Osteoblast (primary cell): ENCODE data around the gene ADAMTS9. TPM values are rescaled to one million over a fixed set of nuclear protein-coding genes. Genes with fewer than 3 reads are reported as not detected.

Experiments
- DNase-seq: peaks from one replicate; pipeline ENCODE4 v3.0.0; 2011; ENCODE audit warnings: low spot score, mixed read lengths; ENCODE audit not compliant: insufficient read length; ENCODE audit errors: missing footprints
- H2AFZ ChIP-seq: 2 replicates; pipeline ENCODE4 v1.6.0; 2011; ENCODE audit warnings: mild to moderate bottlenecking, low read length
- H3K27ac ChIP-seq: 2 replicates; pipeline ENCODE4 v1.5.1; 2011; ENCODE audit warnings: mild to moderate bottlenecking, low read depth, low read length, moderate library complexity
- H3K27me3 ChIP-seq: 2 replicates; pipeline ENCODE4 v1.6.0; 2012; ENCODE audit warnings: mild to moderate bottlenecking, control low read depth, inconsistent platforms, low read length, moderate library complexity; ENCODE audit not compliant: insufficient read depth
- H3K36me3 ChIP-seq: 2 replicates; pipeline ENCODE4 v1.5.1; 2011; ENCODE audit warnings: mild to moderate bottlenecking, low read length, control low read depth, moderate library complexity; ENCODE audit not compliant: insufficient read depth
- H3K4me1 ChIP-seq: 2 replicates; pipeline ENCODE4 v1.5.1; 2011; ENCODE audit warnings: mild to moderate bottlenecking, low read length, control low read depth, moderate library complexity; ENCODE audit not compliant: insufficient read depth
- H3K4me2 ChIP-seq: 2 replicates; pipeline ENCODE4 v1.6.0; 2011; ENCODE audit warnings: mild to moderate bottlenecking, low read length; ENCODE audit not compliant: insufficient read depth
- H3K4me3 ChIP-seq: fragments of 200-600 bp; sonication (generic); 3 replicates; pipeline ENCODE4 v1.5.1; 2012; ENCODE audit warnings: mild to moderate bottlenecking, low read length, inconsistent platforms; ENCODE audit not compliant: insufficient read depth
- H3K79me2 ChIP-seq: 2 replicates; pipeline ENCODE4 v1.6.0; 2012; ENCODE audit warnings: mild to moderate bottlenecking, low read length, control low read depth, inconsistent platforms; ENCODE audit not compliant: insufficient read depth
- H3K9me3 ChIP-seq: 2 replicates; pipeline ENCODE4 v1.5.1; 2011; ENCODE audit warnings: low read depth, low read length, control low read depth
- H4K20me1 ChIP-seq: 2 replicates; pipeline ENCODE4 v1.6.0; 2012; ENCODE audit warnings: mild to moderate bottlenecking, low read length, control low read depth; ENCODE audit not compliant: insufficient read depth
- total RNA-seq: library from RNA; depleted of rRNA; stranded (reverse); fragments of >200 nt; gene quantifications from 2 replicates; pipeline ENCODE4 v1.2.3, GENCODE V29; 2012
- TF ChIP-seq, protein P1 (sequence below): IDR thresholded peaks from 2 replicates; pipeline ENCODE4 v1.5.1; 2011; ENCODE audit warnings: mild to moderate bottlenecking, low read depth, low read length, moderate library complexity; ENCODE audit errors: extremely low read depth

ADAMTS9 gene
- total RNA-seq, 1 donor, result 4.0 TPM

GRCh38 chr3:64650715-64651114, 37.1 kb downstream of the ADAMTS9 start:
- Histone ChIP-seq H3K4me2 (no peak overlapping the region), H3K9me3 (no peaks in the 10 kb centered on the region), H2AFZ (no peak overlapping the region), H3K27me3 (no peaks in the 10 kb centered on the region), H3K36me3 (no peaks in the 10 kb centered on the region), H3K4me1 (no peaks in the 10 kb centered on the region), H3K27ac (no peak overlapping the region), H3K79me2 (no peaks in the 10 kb centered on the region), H3K4me3 (no peak overlapping the region), H4K20me1 (no peaks in the 10 kb centered on the region)
- DNase-seq, result no peak
- TF ChIP-seq, protein P1, sequence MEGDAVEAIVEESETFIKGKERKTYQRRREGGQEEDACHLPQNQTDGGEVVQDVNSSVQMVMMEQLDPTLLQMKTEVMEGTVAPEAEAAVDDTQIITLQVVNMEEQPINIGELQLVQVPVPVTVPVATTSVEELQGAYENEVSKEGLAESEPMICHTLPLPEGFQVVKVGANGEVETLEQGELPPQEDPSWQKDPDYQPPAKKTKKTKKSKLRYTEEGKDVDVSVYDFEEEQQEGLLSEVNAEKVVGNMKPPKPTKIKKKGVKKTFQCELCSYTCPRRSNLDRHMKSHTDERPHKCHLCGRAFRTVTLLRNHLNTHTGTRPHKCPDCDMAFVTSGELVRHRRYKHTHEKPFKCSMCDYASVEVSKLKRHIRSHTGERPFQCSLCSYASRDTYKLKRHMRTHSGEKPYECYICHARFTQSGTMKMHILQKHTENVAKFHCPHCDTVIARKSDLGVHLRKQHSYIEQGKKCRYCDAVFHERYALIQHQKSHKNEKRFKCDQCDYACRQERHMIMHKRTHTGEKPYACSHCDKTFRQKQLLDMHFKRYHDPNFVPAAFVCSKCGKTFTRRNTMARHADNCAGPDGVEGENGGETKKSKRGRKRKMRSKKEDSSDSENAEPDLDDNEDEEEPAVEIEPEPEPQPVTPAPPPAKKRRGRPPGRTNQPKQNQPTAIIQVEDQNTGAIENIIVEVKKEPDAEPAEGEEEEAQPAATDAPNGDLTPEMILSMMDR, result no peak

DNA sequence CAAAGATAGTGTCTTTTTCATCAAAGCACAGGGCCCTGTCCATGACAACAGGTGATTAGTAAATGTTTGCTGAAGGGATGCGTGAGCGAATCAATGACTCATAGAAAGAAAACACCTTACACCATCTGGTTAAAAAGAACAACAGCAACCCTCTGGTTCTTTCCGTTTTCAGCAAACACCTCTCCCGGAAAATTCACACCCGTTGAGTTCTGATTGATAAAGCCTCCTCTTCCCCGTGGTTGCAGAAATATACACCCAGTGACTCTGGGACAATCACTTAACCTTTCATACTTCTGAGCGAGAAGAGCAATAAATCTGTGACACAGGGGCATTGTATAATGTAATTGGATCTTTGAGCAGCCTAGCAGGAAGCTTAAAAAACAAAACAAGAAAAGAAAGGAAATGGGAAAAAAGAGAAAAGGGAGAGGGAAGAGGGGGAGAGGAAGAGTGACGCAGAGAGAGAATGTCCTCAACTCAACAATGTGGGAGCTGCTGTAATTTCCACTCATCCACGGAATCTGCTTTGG, 37.6 kb downstream of the ADAMTS9 start:
- H3K9me3 ChIP-seq, result no peaks in the 10 kb centered on the region
- TF ChIP-seq, protein P1, result no peak
- no peaks in the 10 kb centered on the region for H3K4me1 ChIP-seq
- no peaks in the 10 kb centered on the region for H3K27me3 ChIP-seq
- H3K79me2 ChIP-seq, result no peaks in the 10 kb centered on the region
- H3K4me2 ChIP-seq, result no peak overlapping the region
- no peaks in the 10 kb centered on the region for H3K36me3 ChIP-seq
- no peak overlapping the region for H2AFZ ChIP-seq
- H4K20me1 ChIP-seq, result no peaks in the 10 kb centered on the region
- no peak overlapping the region for H3K27ac ChIP-seq
- DNase-seq, result no peak
- H3K4me3 ChIP-seq, result no peak overlapping the region

DNA sequence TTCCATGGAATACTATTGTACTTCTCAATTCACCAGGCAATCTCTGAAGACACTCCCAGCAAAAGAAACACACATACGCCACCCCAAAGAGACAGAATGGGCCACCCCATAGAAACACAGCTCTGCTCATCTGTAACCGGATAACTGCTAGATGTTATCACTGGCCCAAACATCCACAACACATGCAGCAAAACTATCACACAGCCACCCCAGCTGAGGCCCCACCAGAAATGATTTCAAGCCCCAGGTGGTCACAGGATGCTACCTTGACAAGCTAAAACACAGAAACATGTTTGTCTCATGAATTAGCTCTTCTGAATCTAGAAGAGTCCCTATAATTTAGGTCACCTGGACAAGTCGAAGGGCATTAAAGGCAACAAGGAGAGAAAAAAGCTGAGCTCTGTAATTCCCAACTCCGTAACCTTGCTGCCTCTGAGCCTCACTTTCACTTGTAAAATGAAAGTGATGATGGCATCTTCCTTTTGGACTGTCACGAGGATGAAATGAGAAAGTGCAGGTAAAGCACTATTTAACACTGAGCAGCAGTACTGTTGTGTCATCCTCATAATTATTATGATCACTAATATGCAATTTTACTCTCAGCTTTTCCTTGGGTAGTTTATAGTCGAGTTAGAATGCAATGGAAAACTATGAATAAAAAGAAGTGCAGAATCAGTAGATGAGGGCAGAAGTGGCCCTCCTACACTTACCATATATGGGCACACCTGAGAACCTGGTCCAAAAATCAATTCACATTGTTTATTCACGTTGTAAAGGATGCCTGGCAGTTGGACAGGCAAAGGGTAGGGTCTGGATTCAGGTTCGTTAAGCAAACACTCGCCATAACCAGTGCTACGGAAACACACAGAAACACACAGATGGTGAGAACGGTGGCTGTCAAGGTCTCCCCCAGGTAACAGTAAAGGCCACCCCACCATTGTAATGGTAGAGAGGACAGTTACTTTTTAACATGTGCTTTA, 38.6 kb downstream of the ADAMTS9 start:
- no peaks in the 10 kb centered on the region for H4K20me1 ChIP-seq
- TF ChIP-seq, protein P1, result no peak
- no peak overlapping the region for H3K27ac ChIP-seq
- H3K79me2 ChIP-seq, result no peaks in the 10 kb centered on the region
- H3K36me3 ChIP-seq, result no peaks in the 10 kb centered on the region
- no peak for DNase-seq
- no peak overlapping the region for H3K4me3 ChIP-seq
- no peaks in the 10 kb centered on the region for H3K9me3 ChIP-seq
- no peak overlapping the region for H3K4me2 ChIP-seq
- no peaks in the 10 kb centered on the region for H3K27me3 ChIP-seq
- no peak overlapping the region for H2AFZ ChIP-seq
- no peaks in the 10 kb centered on the region for H3K4me1 ChIP-seq

GRCh38 chr3:64647825-64648224, 40.0 kb downstream of the ADAMTS9 start:
- Histone ChIP-seq H3K9me3 (no peaks in the 10 kb centered on the region), H3K27ac (no peak overlapping the region)
- TF ChIP-seq, protein P1, result no peak

More at GRCh38 chr3:64647825-64648224, 40.0 kb downstream of the ADAMTS9 start:
- Histone ChIP-seq H3K4me2 (no peak overlapping the region), H3K4me3 (no peak overlapping the region), H2AFZ (no peak overlapping the region), H3K36me3 (no peaks in the 10 kb centered on the region), H3K79me2 (no peaks in the 10 kb centered on the region), H3K4me1 (no peaks in the 10 kb centered on the region), H4K20me1 (no peaks in the 10 kb centered on the region), H3K27me3 (no peaks in the 10 kb centered on the region)
- DNase-seq, result no peak
